Measurements from ENCODE around the gene THEMIS.
"Not testable (repeated sequence)": the region's sequence is repeated elsewhere in the genome, so short reads cannot be mapped to it uniquely, and the experiment has no call there.

THEMIS gene

GRCh38 chr6:127900935-127901334, at the start of gene THEMIS:
TSS of gene THEMIS (minus strand) at chr6:127901058. CDS start at chr6:127900932, 126 bp downstream.
- DNase-seq (ENCODE audit: low read depth) = no peak

GRCh38 chr6:127949251-127949650, 48.4 kb upstream of the THEMIS start:
- no peak for DNase-seq (ENCODE audit: low read depth)

- no peak for DNase-seq (ENCODE audit: low read depth)
Measured at GRCh38 chr6:127946388-127946787, 45.5 kb upstream of the THEMIS start.

- DNase-seq (ENCODE audit: low read depth) = no peak
Measured at GRCh38 chr6:127945434-127946097, 44.7 kb upstream of the THEMIS start.

GRCh38 chr6:127941228-127941627, 40.4 kb upstream of the THEMIS start:
- DNase-seq (ENCODE audit: low read depth) = no peak

- DNase-seq (ENCODE audit: low read depth) = peak; percentile 31
Measured at GRCh38 chr6:127939442-127940066, 38.7 kb upstream of the THEMIS start.

- DNase-seq (ENCODE audit: low read depth) = peak; percentile 70
Measured at GRCh38 chr6:127938701-127939100, 37.8 kb upstream of the THEMIS start.

- no peak for DNase-seq (ENCODE audit: low read depth)
Measured at GRCh38 chr6:127937747-127938146, 36.9 kb upstream of the THEMIS start.

- DNase-seq (ENCODE audit: low read depth) = peak; percentile 45
Measured at GRCh38 chr6:127937102-127937501, 36.2 kb upstream of the THEMIS start.

- no peak for DNase-seq (ENCODE audit: low read depth)
Measured at GRCh38 chr6:127934956-127935355, 34.1 kb upstream of the THEMIS start.

- DNase-seq (ENCODE audit: low read depth) = no peak
Measured at GRCh38 chr6:127933852-127934840, 33.3 kb upstream of the THEMIS start.

GRCh38 chr6:127933137-127933536, 32.3 kb upstream of the THEMIS start:
- DNase-seq (ENCODE audit: low read depth) = no peak

- DNase-seq (ENCODE audit: low read depth) = no peak
Measured at GRCh38 chr6:127932708-127933107, 31.9 kb upstream of the THEMIS start.

GRCh38 chr6:127926441-127926840, 25.6 kb upstream of the THEMIS start:
- DNase-seq (ENCODE audit: low read depth) = not testable (repeated sequence)

- no peak for DNase-seq (ENCODE audit: low read depth)
Measured at GRCh38 chr6:127924440-127924839, 23.6 kb upstream of the THEMIS start.

- no peak for DNase-seq (ENCODE audit: low read depth)
Measured at GRCh38 chr6:127924031-127924430, 23.2 kb upstream of the THEMIS start.

- no peak for DNase-seq (ENCODE audit: low read depth)
Measured at GRCh38 chr6:127923135-127923534, 22.3 kb upstream of the THEMIS start.

GRCh38 chr6:127921982-127922381, 21.1 kb upstream of the THEMIS start:
- no peak for DNase-seq (ENCODE audit: low read depth)

GRCh38 chr6:127920804-127921203, 19.9 kb upstream of the THEMIS start:
- no peak for DNase-seq (ENCODE audit: low read depth)

GRCh38 chr6:127918506-127919427, 17.9 kb upstream of the THEMIS start:
- DNase-seq (ENCODE audit: low read depth) = no peak

- no peak for DNase-seq (ENCODE audit: low read depth)
Measured at GRCh38 chr6:127917766-127918165, 16.9 kb upstream of the THEMIS start.

GRCh38 chr6:127914240-127914639, 13.4 kb upstream of the THEMIS start:
- DNase-seq (ENCODE audit: low read depth) = no peak

Measured in stromal cell of bone marrow (primary cell).